ENCODE results near the gene UBIAD1. TPM values are rescaled to one million over a fixed set of nuclear protein-coding genes. Genes with fewer than 3 reads are reported as not detected.

The UBIAD1 gene, protein sequence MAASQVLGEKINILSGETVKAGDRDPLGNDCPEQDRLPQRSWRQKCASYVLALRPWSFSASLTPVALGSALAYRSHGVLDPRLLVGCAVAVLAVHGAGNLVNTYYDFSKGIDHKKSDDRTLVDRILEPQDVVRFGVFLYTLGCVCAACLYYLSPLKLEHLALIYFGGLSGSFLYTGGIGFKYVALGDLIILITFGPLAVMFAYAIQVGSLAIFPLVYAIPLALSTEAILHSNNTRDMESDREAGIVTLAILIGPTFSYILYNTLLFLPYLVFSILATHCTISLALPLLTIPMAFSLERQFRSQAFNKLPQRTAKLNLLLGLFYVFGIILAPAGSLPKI
- total RNA-seq (ENCODE audit: low replicate concordance) = 2.6 and 11.7 TPM in 2 replicates

DNA sequence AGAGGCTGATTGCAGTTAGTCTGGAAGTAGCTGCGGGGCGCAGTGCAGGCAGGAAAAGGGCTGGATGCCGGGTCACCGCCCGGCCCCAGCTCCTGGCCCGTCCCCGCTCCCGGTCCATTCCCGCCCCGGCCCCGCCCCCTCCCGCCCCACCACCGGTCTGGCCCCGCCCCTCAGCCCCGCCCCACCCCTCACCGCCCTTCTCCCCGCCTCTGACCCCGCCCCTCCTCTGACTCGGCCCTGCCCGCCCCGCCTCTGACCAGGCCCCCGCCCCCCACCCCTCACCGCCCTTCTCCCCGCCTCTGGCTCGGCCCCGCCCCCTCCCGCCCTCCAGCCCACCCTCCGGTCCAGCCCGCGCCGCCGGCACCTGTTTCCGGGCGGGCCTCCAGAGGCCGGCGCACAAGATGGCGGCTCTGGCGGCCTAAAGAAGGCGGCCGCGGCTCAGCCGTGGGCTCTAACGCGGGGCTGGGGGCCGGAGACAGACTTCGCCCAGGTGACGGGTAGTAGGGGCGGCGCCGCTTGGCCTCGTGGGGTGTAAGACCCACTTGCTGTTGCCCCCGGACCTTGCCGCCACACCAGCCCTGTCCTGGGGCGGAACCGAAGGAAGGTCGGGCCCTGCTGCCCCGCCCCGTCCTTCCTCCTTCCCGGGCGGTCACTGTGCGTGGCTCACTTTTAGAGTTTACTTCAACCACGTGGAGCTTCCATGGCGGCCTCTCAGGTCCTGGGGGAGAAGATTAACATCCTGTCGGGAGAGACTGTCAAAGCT, at the start of gene UBIAD1:
TSS of gene UBIAD1 (plus strand) at position 367 of the 763 bp plus-strand sequence. CDS start at position 701, 334 bp downstream.
- peak; percentile 84 for DNase-seq (ENCODE audit: low read depth)
- TF ChIP-seq, protein P1, sequence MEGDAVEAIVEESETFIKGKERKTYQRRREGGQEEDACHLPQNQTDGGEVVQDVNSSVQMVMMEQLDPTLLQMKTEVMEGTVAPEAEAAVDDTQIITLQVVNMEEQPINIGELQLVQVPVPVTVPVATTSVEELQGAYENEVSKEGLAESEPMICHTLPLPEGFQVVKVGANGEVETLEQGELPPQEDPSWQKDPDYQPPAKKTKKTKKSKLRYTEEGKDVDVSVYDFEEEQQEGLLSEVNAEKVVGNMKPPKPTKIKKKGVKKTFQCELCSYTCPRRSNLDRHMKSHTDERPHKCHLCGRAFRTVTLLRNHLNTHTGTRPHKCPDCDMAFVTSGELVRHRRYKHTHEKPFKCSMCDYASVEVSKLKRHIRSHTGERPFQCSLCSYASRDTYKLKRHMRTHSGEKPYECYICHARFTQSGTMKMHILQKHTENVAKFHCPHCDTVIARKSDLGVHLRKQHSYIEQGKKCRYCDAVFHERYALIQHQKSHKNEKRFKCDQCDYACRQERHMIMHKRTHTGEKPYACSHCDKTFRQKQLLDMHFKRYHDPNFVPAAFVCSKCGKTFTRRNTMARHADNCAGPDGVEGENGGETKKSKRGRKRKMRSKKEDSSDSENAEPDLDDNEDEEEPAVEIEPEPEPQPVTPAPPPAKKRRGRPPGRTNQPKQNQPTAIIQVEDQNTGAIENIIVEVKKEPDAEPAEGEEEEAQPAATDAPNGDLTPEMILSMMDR (IDR thresholded peaks at IDR 0.05; ENCODE audit: insufficient read depth, low read length) = peak; percentile 38
- peak within 1 kb of the TSS; percentile 90 for H3K4me3 ChIP-seq (ENCODE audit: low read depth, low read length)

DNA sequence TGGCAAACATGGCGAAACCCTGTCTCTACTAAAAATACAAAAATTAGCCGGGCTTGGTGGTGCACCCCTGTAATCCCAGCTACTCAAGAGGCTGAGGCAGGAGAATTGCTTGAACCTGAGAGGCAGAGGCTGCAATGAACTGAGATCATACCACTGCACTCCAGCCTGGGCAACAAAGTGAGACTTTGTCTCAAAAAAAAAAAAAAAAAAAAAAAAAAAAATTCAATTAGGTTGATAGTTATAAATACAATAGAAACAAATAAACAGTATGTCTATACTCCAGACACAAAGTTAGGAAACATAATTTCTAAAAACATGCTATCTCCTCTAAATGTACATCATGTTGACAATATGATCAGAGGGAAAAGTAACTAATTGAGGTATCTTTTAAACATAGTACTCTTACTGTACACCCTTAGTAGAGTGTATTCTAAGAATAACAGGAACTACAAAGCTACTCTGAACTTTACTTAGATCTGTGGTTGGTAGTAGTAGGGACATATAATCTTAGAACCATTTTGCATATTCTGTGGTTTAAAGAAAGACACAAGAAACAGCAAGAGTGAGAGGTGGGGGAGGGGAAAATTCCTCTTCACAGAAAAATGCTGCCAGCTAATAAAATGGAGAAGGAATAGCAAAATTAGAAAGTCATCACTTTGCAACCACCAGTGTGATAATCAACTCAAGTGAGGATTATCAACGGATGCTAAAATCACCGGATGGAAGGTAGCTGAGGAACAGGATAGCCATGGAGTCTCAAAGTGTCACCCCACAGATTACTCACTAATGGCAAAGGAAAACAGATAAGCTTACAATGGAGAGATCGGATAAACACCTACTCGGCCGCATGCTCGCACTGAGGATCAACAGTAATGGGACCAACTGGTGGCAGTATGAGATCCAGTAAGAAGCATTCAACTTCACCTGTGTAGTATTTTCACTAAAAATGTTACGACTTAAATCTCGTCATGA, 45.6 kb upstream of the UBIAD1 start:
- no peak for DNase-seq (ENCODE audit: low read depth)
- H3K4me3 ChIP-seq (ENCODE audit: low read depth, low read length) = no peak overlapping the region
- TF ChIP-seq, protein P1 (IDR thresholded peaks at IDR 0.05; ENCODE audit: insufficient read depth, low read length) = no peak

DNA sequence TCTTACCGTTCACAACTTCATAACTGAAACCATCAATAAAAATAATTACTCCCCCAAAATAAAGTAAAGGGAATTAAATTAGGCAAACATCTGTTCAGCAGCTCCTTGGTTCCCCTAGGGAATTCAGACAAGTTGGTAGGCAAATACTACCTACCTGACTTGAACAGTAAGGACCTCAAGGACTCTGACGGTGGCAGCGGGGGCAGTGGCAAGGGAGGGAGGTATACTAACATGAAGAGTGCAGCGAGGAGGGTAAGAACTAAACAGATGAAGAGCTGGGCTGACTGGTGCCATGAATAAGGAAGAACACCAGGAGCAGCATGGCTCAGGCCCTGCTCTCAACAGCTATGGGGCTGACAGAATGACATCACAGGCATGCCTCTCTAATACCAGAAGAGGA, 43.8 kb upstream of the UBIAD1 start:
- DNase-seq (ENCODE audit: low read depth) = no peak
- TF ChIP-seq, protein P1 (IDR thresholded peaks at IDR 0.05; ENCODE audit: insufficient read depth, low read length) = no peak
- H3K4me3 ChIP-seq (ENCODE audit: low read depth, low read length) = no peak overlapping the region

DNA sequence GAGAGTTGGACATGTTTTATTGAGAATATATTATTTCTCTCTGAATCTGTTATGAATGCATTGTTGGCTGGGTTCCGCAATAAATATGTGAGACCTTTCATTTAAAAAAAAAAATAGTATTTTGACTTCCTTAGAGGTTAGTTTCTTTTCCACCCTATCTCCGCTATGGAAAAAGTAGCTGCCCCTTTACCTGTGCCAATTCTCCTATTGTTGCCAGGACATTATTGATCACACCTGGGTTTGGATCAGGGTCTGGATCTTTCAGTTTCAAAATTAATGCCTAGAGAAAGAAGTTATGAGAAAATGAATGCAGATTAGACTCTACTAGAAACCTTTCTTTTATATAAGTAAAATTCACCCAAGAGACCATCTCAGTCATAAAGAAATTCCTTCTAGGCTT, 39.8 kb upstream of the UBIAD1 start:
- TF ChIP-seq, protein P1 (IDR thresholded peaks at IDR 0.05; ENCODE audit: insufficient read depth, low read length) = no peak
- no peak for DNase-seq (ENCODE audit: low read depth)
- no peak overlapping the region for H3K4me3 ChIP-seq (ENCODE audit: low read depth, low read length)

DNA sequence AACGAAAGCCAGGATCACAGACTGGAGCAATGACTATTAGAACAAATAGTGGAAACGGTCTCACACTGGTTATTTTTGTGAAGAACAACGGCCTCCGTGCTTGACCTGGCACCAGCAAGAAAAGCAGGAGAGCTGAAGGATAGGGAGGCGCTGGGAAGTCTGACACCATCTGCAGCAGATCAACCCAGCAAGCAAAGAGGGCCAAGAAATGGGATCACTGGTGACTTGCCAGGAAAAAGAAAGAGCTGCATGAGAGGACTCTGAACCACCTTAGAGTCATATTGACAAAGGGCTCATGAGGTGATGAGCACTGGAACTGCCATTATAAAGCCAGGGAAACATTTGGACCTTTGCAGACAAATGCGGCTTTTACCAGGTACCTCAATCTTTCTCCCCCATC, 35.6 kb upstream of the UBIAD1 start:
- DNase-seq (ENCODE audit: low read depth) = no peak

DNA sequence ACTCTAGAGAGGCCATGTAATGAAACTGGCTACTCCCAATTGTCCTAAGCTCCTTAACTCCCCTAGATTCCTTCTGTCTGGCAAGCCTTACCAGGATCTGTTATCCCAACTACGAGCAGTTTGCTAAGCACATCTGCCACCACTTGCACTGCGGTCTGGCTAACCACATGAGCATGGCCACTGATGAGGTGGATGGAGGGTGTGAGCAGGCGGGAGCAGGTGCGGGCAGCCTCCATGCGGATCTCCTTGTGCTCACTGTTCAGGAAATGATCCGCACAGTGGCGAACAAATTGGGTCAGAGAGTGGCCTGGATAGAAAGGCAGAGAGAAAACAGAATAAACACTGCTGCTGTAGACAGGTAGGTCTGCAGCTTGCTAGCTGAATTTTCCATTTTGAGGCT, 34.7 kb upstream of the UBIAD1 start:
- TF ChIP-seq, protein P1 (IDR thresholded peaks at IDR 0.05; ENCODE audit: insufficient read depth, low read length) = no peak
- DNase-seq (ENCODE audit: low read depth) = no peak
- H3K4me3 ChIP-seq (ENCODE audit: low read depth, low read length) = no peak overlapping the region

More for the DNA sequence above, 35.6 kb upstream of the UBIAD1 start:
- H3K4me3 ChIP-seq (ENCODE audit: low read depth, low read length) = no peak overlapping the region
- TF ChIP-seq, protein P1 (IDR thresholded peaks at IDR 0.05; ENCODE audit: insufficient read depth, low read length) = no peak
